ENCODE measurements around the gene ANKS1B. TPM values are rescaled to one million over a fixed set of nuclear protein-coding genes. Genes with fewer than 3 reads are reported as not detected.

The ANKS1B gene
- total and polyA plus RNA-seq, 3 experiments from 2014 or later = 0.39 to 0.60 TPM; not detected in 1

DNA sequence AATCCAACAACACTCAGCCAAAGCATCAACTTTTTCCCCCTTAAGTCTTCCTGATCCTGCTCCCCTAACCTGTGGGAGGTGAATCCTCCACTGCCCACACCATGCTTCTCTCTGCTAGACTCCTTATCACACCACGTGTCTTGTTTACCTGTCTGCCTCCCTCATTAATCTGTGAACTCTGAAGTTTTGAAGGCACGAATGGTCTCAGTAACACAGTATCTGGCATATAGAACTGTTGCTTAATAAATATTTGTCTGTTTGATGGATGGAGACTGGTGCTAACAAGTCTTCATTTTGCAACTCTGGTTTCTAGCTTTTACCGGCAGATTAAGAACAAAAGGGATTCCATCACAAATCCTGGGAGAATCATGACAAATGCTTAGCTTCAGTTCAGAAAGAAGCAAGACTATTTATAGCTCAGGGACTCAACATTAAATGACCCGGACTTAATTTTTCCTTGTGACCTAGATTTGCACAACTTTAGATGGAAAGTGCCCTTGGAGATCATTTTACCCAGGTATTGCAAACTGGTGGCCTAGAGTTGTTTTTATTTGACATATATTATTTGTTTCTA lies 1072.2 kb downstream of the ANKS1B start:
- Histone ChIP-seq H3K27ac (ENCODE audit: low read depth, low read length) (no peak overlapping the region), H3K27me3 (ENCODE audit: insufficient read depth, low read length, poor library complexity, severe bottlenecking) (no peaks in the 10 kb centered on the region), H3K4me1 (ENCODE audit: insufficient read depth, low read length) (no peaks in the 10 kb centered on the region), H3K9me3 (ENCODE audit: low read length) (no peaks in the 10 kb centered on the region), H3K36me3 (ENCODE audit: insufficient read depth, low read length) (no peaks in the 10 kb centered on the region), H3K4me3 (ENCODE audit: low read length) (no peak overlapping the region)
- Mint-ChIP-seq H3K9me3 (peaks cover 0 to 3% (median 0%) of the 10 kb centered on the region in 5 donors), H3K4me3 (no peak overlapping the region), H3K27me3 (peaks cover 2 to 4% of the 10 kb centered on the region in 2 donors), H3K27ac (no peak overlapping the region), H3K4me1 (no peaks in the 10 kb centered on the region), H3K36me3 (no peaks in the 10 kb centered on the region)
- no peak for DNase-seq
- ChIA-PET POLR2A (no interaction called here), CTCF (no interaction called here)

DNA sequence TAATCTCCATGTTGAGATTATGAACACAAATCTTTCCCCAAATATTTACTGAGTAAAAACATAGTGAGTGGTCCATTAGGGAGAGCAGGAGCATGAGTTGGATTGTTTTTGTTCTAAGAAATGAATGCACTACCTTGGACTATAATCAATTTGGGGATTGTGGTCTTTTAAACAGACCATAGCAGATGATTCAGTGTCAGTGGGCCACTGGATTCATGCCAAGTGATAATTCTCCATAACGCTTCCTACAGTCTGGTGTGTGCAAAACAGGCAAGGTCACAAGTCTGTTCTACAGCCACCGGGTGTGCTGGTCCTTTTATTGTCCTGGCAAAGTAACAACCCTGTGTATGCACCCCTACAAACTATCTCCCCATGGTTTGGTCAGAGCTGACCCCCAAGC lies 1073.3 kb downstream of the ANKS1B start:
- no peak overlapping the region for H3K27ac Mint-ChIP-seq
- Histone ChIP-seq H3K4me1 (ENCODE audit: insufficient read depth, low read length) (no peaks in the 10 kb centered on the region), H3K36me3 (ENCODE audit: insufficient read depth, low read length) (no peaks in the 10 kb centered on the region), H3K27ac (ENCODE audit: low read depth, low read length) (no peak overlapping the region), H3K27me3 (ENCODE audit: insufficient read depth, low read length, poor library complexity, severe bottlenecking) (no peaks in the 10 kb centered on the region), H3K4me3 (ENCODE audit: low read length) (no peak overlapping the region), H3K9me3 (ENCODE audit: low read length) (no peaks in the 10 kb centered on the region)
- H3K4me3 Mint-ChIP-seq = no peak overlapping the region
- no peaks in the 10 kb centered on the region for H3K36me3 Mint-ChIP-seq
- ChIA-PET POLR2A (no interaction called here), CTCF (no interaction called here)
- H3K27me3 Mint-ChIP-seq = peaks cover 2 to 4% of the 10 kb centered on the region in 2 donors
- H3K4me1 Mint-ChIP-seq = no peaks in the 10 kb centered on the region
- peaks cover 0 to 3% (median 0%) of the 10 kb centered on the region in 5 donors for H3K9me3 Mint-ChIP-seq
- DNase-seq = no peak

DNA sequence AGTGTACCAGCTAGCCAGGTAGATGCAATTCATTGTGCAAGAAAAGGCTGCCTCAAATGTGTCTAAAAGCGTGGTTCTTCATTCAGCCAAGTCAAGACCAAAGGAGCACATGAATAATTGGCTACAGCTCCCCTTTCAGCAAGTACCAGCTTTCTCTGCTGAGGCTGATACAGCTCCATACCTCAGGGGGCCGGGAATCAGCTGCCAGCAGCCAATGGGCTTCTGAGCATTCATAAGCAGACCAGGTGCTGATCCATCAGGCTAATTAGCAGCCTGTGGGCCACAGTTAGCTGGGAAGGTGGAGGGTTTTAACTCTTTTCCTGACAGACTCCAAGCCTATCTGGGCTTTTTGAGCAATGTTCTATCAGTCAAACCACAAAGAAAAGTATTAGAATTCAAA lies 1075.0 kb downstream of the ANKS1B start:
- Mint-ChIP-seq H3K9me3 (peaks cover 0 to 3% (median 0%) of the 10 kb centered on the region in 5 donors), H3K27me3 (peaks cover 0 to 4% of the 10 kb centered on the region in 2 donors), H3K36me3 (no peaks in the 10 kb centered on the region), H3K27ac (no peak overlapping the region), H3K4me1 (no peaks in the 10 kb centered on the region), H3K4me3 (no peak overlapping the region)
- Histone ChIP-seq H3K27me3 (ENCODE audit: insufficient read depth, low read length, poor library complexity, severe bottlenecking) (no peaks in the 10 kb centered on the region), H3K27ac (ENCODE audit: low read depth, low read length) (no peak overlapping the region), H3K36me3 (ENCODE audit: insufficient read depth, low read length) (no peaks in the 10 kb centered on the region), H3K4me3 (ENCODE audit: low read length) (no peak overlapping the region), H3K9me3 (ENCODE audit: low read length) (no peaks in the 10 kb centered on the region), H3K4me1 (ENCODE audit: insufficient read depth, low read length) (no peaks in the 10 kb centered on the region)
- DNase-seq = no peak
- ChIA-PET POLR2A (no interaction called here), CTCF (no interaction called here)

DNA sequence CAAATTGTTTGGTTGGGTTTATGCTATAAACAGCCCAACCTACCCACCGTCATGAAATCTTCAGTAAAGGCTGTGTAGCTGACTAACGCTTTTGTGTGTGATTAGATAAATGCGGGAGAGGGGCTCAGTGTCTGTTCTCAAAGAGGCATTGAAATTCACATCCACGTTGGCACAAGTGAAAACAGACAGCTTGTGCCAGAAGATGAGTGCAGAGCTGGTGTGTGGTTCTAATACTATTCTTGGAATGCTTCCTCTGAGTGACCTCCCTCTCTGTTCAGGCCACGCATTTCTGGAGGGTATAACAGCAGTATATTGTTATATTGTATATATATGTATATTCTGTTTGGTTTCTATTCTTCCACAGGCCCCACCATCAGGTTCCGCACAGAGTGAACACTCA lies 1075.9 kb downstream of the ANKS1B start:
- CTCF ChIA-PET = no interaction called here
- peaks cover 0 to 6% of the 10 kb centered on the region in 2 donors for H3K27me3 Mint-ChIP-seq
- H3K9me3 Mint-ChIP-seq = peaks cover 0 to 3% (median 0%) of the 10 kb centered on the region in 5 donors

DNA sequence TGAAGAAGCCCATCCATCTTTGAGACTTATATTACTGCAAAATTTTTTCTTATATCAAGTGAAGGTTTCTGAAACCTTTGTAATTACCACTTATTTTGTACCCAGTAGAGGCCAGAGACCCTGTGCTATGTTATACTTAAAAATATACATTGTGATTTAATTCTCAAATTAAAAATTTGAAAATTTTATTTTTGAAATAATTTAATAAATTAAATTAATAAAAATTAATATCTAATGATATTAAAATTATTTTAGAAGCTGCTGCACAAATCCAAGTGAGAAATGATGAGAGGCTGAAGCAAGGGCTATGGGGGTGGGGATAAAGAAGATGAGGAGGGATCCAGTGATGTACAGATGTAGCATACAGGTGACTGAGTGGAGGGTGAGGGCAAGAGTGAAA lies 1080.9 kb downstream of the ANKS1B start:
- CTCF ChIA-PET = no interaction called here
- H3K27me3 ChIP-seq (ENCODE audit: insufficient read depth, low read length, poor library complexity, severe bottlenecking) = no peaks in the 10 kb centered on the region

More for the DNA sequence above, 1075.9 kb downstream of the ANKS1B start:
- no peaks in the 10 kb centered on the region for H3K36me3 Mint-ChIP-seq
- H3K4me3 Mint-ChIP-seq = no peak overlapping the region
- H3K27ac ChIP-seq (ENCODE audit: low read depth, low read length) = no peak overlapping the region
- H3K36me3 ChIP-seq (ENCODE audit: insufficient read depth, low read length) = no peaks in the 10 kb centered on the region
- H3K4me1 Mint-ChIP-seq = no peaks in the 10 kb centered on the region
- no peaks in the 10 kb centered on the region for H3K9me3 ChIP-seq (ENCODE audit: low read length)
- no peak overlapping the region for H3K27ac Mint-ChIP-seq
- no peak overlapping the region for H3K4me3 ChIP-seq (ENCODE audit: low read length)
- DNase-seq = no peak
- POLR2A ChIA-PET = no interaction called here
- H3K4me1 ChIP-seq (ENCODE audit: insufficient read depth, low read length) = no peaks in the 10 kb centered on the region
- H3K27me3 ChIP-seq (ENCODE audit: insufficient read depth, low read length, poor library complexity, severe bottlenecking) = no peaks in the 10 kb centered on the region

DNA sequence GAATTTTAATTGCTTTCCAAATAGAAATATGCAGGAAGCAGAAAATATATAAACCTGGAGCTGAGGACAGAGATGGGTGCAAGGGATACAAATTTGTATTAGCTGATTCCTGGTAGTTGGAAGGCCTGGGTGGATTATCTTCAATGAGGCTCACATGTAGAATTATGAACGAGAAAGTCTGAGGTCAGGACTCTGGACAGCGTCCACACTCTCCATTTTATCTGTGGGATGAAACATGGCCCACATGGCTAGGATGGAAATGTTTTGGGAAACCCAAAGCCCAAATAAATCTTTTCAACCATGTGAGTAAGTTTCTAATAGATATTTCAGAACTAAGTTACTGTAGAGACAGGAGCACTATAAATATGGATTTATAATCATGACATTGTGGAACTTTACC lies 1083.5 kb downstream of the ANKS1B start:
- no peaks in the 10 kb centered on the region for H3K9me3 ChIP-seq (ENCODE audit: low read length)
- no peak overlapping the region for H3K4me3 Mint-ChIP-seq
- no peaks in the 10 kb centered on the region for H3K4me1 Mint-ChIP-seq
- H3K27ac ChIP-seq (ENCODE audit: low read depth, low read length) = no peak overlapping the region
- no peak overlapping the region for H3K27ac Mint-ChIP-seq
- no peaks in the 10 kb centered on the region for H3K27me3 ChIP-seq (ENCODE audit: insufficient read depth, low read length, poor library complexity, severe bottlenecking)
- H3K9me3 Mint-ChIP-seq = peaks cover 0 to 3% (median 0%) of the 10 kb centered on the region in 5 donors
- H3K4me1 ChIP-seq (ENCODE audit: insufficient read depth, low read length) = no peaks in the 10 kb centered on the region
- no peaks in the 10 kb centered on the region for H3K36me3 Mint-ChIP-seq
- CTCF ChIA-PET = no interaction called here
- POLR2A ChIA-PET = no interaction called here
- no peak overlapping the region for H3K4me3 ChIP-seq (ENCODE audit: low read length)
- H3K27me3 Mint-ChIP-seq = peaks cover 9 to 24% of the 10 kb centered on the region in 2 donors
- no peak for DNase-seq
- H3K36me3 ChIP-seq (ENCODE audit: insufficient read depth, low read length) = no peaks in the 10 kb centered on the region

More for the DNA sequence above, 1080.9 kb downstream of the ANKS1B start:
- Histone ChIP-seq H3K4me3 (ENCODE audit: low read length) (no peak overlapping the region), H3K27ac (ENCODE audit: low read depth, low read length) (no peak overlapping the region), H3K36me3 (ENCODE audit: insufficient read depth, low read length) (no peaks in the 10 kb centered on the region), H3K9me3 (ENCODE audit: low read length) (no peaks in the 10 kb centered on the region), H3K4me1 (ENCODE audit: insufficient read depth, low read length) (no peaks in the 10 kb centered on the region)
- H3K4me3 Mint-ChIP-seq = no peak overlapping the region
- no peak overlapping the region for H3K27ac Mint-ChIP-seq
- no peaks in the 10 kb centered on the region for H3K36me3 Mint-ChIP-seq
- H3K9me3 Mint-ChIP-seq = peaks cover 0 to 3% (median 0%) of the 10 kb centered on the region in 5 donors
- no peaks in the 10 kb centered on the region for H3K4me1 Mint-ChIP-seq
- POLR2A ChIA-PET = no interaction called here
- no peak for DNase-seq
- peaks cover 6 to 7% of the 10 kb centered on the region in 2 donors for H3K27me3 Mint-ChIP-seq

DNA sequence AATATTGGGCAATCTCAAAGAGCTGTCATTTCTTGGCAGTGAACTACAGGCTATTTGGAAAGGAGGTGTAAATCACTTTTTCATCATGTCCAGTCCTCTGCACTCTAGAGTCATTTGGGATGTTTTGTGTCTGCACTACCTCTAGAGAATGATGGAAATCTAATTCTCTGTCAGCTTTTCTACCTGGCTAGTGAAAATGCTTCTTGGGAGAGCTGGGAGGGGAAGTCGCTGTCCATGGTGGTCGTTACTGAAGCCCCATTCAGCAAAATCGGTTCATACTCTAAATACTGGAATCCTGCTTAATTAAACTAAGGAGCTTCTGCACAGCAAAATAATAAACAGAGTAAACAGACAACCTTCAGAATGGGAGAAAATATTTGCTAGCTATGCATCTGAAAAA lies 1087.8 kb downstream of the ANKS1B start:
- no peak for DNase-seq
- CTCF ChIA-PET = no interaction called here
- peaks cover 25 to 51% of the 10 kb centered on the region in 2 donors for H3K27me3 Mint-ChIP-seq
- H3K27ac Mint-ChIP-seq = no peak overlapping the region
- no peak overlapping the region for H3K4me3 Mint-ChIP-seq
- H3K36me3 ChIP-seq (ENCODE audit: insufficient read depth, low read length) = no peaks in the 10 kb centered on the region
- no peak overlapping the region for H3K27ac ChIP-seq (ENCODE audit: low read depth, low read length)
- no peaks in the 10 kb centered on the region for H3K9me3 ChIP-seq (ENCODE audit: low read length)
- POLR2A ChIA-PET = no interaction called here
- H3K9me3 Mint-ChIP-seq = peaks cover 0 to 3% (median 0%) of the 10 kb centered on the region in 5 donors
- peaks cover under 1% of the 10 kb centered on the region for H3K27me3 ChIP-seq (ENCODE audit: insufficient read depth, low read length, poor library complexity, severe bottlenecking)
- no peaks in the 10 kb centered on the region for H3K4me1 Mint-ChIP-seq
- H3K36me3 Mint-ChIP-seq = no peaks in the 10 kb centered on the region
- H3K4me1 ChIP-seq (ENCODE audit: insufficient read depth, low read length) = no peaks in the 10 kb centered on the region
- no peak overlapping the region for H3K4me3 ChIP-seq (ENCODE audit: low read length)

DNA sequence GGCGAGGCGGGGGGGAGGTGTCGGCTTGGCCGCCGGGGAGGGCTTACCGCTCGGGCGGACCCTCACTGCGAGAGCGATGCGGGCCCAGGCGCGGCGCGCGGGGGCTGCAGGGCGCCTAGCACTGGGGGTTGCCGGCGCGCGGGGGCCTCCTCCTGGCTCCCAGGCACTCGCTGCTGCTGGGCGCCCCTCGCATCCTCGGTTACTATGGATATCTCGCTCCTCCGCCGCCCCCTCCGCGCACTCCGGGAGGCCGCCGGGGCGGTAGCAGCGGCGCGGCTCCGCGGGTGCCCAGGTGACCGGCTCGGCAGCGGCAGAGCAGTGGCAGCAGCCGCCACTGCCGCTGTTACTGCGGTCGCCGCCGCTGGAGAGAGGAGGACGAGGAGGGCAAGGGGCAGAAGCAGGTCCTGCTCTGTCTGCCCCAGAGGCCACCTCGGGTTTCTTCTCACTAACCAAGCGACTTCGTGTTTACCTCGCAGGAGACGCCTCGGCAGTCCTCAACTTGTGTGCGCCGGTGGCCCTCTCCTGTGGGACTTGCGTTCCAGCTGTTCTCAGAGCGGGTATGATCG lies 1089.6 kb downstream of the ANKS1B start:
- Histone ChIP-seq H3K36me3 (ENCODE audit: insufficient read depth, low read length) (no peaks in the 10 kb centered on the region), H3K27me3 (ENCODE audit: insufficient read depth, low read length, poor library complexity, severe bottlenecking) (peaks cover 7% of the 10 kb centered on the region), H3K4me3 (ENCODE audit: low read length) (no peak overlapping the region), H3K27ac (ENCODE audit: low read depth, low read length) (no peak overlapping the region), H3K4me1 (ENCODE audit: insufficient read depth, low read length) (no peaks in the 10 kb centered on the region), H3K9me3 (ENCODE audit: low read length) (no peaks in the 10 kb centered on the region)
- no peaks in the 10 kb centered on the region for H3K36me3 Mint-ChIP-seq
- DNase-seq = no peak
- H3K4me1 Mint-ChIP-seq = no peaks in the 10 kb centered on the region
- H3K27ac Mint-ChIP-seq = no peak overlapping the region
- ChIA-PET POLR2A (no interaction called here), CTCF (no interaction called here)
- no peak overlapping the region for H3K4me3 Mint-ChIP-seq
- peaks cover 25 to 52% of the 10 kb centered on the region in 2 donors for H3K27me3 Mint-ChIP-seq
- peaks cover 0 to 3% (median 0%) of the 10 kb centered on the region in 5 donors for H3K9me3 Mint-ChIP-seq
